HG03064 (cell line): ENCODE results near the gene PCSK5.
"Not testable (repeated sequence)": the region's sequence is repeated elsewhere in the genome, so short reads cannot be mapped to it uniquely, and the experiment has no call there.

Experiments used
- ATAC-seq: cut with Tn5 transposase; IDR thresholded peaks from one replicate; pipeline ENCODE4 v1.9.1; 2021; ENCODE audit warnings: low read depth; ENCODE audit not compliant: unreplicated experiment

PCSK5 gene

DNA sequence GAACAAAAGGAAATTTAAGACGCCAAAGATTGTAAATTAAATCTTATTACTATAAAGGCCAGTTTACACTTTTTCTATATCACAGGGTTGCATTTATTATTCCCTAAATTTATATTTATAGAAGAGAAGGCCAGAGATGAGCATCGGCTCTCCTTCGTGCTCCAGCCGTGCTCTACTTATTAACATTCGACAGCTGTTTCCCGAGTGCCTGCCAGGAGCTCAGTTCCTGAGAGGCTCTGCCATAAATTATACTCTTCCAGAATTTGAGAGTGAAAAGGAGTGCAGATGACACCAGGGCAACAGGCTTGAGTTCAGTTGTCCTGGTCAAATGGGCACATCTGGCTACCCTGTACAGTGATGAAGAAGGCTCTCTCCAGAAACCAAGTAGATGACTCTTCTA, 70.1 kb downstream of the PCSK5 start:
- no peak for ATAC-seq

DNA sequence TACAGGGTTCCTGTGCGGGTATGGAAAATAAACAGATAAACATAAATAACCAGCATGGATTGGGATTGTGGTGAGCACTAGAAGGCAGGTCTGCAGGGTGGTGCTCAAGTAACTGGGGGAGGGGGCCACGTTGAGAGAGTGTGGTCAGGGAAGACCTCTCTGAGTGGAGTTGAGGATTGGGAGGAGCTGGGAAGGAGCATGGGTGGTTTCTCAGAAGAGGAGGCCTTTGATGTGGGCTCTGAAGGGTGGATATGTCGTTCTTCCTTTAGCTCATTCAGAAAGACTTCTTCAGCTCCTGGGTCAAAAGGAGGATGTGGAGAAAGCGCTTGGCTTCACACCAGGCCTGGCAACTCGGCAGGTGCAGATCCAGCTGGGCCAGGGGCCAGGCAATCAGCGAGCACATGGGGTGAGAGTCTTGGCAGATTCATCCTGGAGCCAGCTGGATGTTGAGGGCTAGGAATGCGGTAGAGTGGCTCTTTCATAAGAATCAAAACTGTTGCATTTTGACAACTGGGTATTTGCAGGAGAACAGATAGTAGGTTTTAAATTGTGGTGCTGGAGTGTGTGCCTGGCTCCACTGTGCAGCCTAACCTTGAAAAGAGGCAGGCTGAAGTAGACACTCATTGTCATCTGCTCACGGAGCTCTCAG, 71.7 kb downstream of the PCSK5 start:
- no peak for ATAC-seq

DNA sequence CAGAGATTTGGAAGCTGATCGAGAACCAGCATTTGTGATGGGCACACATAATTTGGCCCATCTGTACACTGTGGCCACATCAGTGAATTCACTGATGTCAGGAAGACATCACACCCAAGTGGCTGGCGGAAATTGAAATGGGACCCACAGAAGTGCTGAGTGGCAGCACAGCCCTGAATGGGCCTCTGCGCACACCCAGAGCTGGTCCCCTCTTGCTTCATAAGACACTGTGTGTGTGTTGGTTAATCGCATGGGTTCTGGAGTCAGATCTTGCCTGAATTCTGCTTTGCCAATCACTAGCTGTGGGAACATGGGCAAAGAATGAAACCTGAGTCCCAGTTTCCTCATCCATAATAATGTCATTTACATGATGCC, 72.2 kb downstream of the PCSK5 start:
- ATAC-seq, result no peak

DNA sequence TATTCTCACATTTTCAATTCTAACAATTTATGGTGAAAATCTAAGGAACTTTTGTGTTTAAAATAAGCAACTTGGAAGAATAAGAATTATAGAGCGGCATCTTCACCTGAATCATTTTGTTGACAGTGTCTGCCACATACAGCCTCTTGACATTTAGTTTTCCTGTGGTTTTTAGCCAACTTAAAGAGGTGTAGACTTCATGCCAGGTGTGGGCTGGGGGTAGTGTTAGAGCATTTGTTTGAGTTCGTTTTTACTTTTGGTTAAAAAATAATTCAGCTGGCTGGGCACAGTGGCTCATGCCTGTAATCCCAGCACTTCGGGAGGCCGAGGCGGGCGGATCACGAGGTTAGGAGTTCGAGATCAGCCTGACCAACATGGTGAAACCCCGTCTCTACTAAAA, 72.8 kb downstream of the PCSK5 start:
- not testable (repeated sequence) for ATAC-seq

DNA sequence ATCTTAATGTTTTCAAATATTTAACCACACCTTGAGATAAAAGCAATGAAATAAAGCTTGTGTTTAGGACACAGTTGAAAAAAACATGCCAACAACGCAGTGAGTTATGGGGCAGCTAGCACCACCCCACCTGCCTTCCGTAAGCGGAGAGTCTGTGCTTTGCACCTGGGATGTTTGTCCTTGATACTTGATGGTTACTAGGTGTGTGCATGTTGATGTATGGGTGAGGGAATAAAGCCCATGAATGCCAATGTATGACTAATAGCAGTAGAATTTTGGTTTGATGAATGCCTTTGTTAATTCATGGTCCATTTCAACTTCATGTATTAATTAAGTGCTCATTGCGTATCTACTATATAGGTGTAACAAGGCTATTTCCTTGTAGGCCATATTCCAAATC, 74.0 kb downstream of the PCSK5 start:
- ATAC-seq, result no peak

DNA sequence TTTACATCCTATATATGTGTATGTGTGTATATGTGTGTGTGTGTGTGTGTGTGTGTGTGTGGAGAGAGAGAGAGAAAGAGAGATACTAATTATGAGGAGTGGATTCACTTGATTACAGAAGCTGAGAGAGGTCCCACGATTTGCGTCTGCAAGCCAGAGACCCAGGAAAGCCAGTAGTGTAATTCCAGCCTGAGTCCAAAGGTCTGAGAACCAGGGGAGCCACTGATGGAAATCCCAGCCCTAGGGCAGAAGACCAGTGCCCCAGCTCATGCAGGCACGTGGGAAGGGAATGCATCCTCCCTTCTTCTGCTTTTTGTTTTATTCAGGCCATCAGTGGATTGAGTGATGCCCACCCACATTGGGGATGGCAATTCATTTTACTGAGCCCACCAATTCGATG, 74.8 kb downstream of the PCSK5 start:
- no peak for ATAC-seq

DNA sequence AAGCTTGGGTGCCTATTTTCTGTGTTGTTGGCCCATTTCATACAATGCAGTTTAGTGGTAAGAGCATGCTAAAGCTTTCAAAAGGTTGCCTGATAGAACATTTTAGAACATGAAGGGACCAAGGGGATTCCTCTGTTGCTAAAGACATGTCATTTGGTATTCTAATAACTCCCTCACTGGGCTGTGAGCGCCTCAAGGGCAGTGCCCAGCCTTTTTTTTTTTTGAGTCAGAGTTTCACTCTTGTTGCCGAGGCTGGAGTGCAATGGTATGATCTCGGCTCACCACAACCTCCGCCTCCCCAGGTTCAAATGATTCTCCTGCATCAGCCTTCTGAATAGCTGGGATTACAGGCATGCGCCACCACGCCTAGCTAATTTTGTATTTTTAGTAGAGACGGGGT, 77.1 kb downstream of the PCSK5 start:
- no peak for ATAC-seq

DNA sequence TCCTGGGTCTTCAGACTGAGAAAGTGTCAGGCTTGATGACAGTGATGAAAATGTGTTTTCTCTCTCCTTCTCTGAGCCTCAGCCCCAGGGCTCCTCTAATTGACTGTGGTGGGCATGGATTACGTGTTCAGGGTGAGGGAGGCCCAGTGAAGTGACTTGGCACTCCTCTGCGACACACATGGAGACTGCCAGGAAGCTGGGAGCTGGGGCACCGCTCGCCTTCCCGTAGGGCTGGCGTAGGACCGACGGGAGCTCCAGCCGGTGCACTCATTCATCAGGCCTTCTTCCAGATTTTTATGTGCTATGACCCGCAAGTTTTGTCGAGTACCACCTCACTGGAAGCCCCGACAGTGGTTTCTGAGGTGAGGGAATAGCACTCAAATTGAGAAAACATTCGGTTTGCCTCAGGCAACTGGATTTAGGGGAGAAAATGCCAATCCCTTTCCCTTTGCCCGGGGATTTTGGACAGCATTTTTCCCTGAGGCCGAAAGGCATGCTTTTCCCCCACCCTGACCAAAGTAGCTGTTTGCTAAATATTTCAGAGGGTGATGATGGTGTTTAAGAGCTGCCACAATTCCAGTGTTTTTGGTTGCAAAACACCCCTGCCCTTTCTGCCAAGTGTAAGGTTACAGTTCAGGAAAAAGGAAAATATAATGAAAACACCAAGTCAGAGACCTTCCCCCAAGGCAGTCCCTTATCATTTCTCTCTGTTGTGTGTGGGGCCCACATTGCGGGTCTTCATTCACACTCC, 83.7 kb downstream of the PCSK5 start:
- no peak for ATAC-seq

DNA sequence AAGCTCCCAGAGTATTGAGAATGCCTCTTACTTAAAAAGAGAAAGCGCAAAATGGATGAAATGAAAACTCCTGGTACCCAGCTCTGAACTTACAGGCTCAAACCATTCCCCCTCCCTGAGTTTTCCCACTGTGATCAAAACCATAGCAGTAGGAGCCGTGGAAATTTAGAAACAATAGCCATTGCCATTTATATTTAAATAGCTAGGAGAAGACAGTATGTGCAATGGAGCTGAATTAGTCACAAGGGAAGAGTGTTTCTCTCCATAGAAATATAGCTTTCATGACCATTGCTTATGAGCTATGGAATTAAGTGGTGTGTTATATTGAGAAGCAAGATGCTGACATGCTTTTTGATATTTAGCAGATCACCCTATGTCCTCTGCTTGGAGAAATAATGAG, 84.6 kb downstream of the PCSK5 start:
- no peak for ATAC-seq

DNA sequence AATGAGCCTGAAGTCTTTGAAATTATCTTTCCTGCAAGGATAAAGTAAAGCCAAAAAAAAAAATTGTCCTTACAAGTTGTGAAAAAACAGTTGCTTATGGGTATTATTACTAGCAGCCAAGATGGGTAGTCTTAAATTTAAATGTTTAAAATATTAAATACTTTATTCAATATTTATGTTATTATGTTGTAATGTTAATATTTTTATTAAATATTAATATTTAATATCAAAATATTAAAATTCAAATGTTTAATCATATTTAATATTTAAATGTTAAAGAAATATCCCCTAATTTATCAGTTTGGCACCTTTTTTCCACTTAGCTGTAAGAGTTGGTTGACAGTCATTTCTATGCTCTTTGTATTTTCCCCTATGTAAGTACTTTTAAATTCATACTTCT, 86.1 kb downstream of the PCSK5 start:
- ATAC-seq, result no peak

DNA sequence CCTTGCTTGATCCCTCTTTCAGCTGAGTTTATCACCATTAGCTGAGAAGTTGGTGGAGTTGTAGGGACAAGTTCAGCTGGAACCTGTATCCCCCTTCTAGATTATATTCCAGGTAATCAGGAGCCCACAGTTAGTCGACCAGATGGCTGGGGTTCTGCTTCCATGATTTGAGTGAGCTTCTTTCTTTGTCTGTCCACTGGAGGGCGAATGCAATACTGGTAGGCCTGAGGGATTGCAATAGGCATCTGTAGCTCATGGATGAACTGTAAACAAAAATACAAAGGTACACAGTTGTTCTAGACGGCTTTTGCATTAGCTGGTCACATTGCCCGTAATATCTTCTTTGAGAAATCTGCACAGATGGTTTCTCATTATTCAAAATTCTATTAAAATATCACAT, 88.9 kb downstream of the PCSK5 start:
- ATAC-seq, result no peak

DNA sequence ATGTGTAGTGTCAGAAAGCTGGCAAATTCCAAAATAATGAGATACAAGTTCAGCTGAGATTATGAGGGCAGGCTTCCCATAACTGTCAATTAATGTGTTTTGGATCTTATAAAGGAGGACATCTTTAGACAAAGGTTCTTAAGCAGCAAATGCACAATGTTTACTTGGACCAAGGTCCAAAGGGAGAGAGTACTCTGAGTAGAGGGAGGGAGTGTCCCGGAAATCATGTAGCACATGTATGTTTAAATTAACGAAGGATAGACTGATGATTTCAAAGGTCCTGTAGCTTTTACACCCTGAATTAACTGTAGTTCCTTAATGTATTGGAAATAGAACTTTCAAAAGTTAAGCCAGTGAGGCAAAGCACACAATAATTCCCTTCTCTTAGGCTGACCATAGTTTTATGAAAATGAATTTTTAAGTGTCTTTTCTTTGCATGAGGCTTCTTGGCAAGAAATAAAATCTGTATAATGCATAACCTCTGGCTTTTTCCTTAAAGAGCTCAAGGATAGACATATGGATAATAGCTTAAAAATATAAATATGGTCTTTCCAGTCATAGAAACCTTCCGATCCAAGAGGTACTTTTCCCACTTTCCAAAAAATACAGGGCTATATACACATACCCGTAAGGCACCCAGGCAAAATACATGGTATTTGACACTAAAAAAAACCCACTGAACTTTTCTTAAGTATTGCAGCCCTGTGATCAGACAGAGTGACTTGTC, 93.0 kb downstream of the PCSK5 start:
- no peak for ATAC-seq

DNA sequence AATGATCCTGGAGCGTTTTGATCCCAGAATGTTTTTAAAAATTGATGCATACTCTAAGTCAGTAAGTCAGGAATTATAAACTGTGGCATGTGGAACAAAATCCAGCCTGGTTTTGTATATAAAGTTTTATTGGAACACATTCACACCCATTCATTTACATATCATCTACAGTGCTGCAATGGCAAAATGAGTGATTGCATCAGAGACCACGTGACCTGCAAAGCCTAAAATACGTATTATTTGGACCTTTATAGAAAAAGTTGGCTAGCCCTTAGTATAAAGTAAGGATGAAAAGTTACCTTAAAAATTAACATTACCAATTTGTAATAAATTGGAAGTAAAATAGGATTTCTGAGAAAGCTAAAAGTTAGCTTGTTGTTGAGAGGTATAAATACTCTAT, 95.0 kb downstream of the PCSK5 start:
- no peak for ATAC-seq

DNA sequence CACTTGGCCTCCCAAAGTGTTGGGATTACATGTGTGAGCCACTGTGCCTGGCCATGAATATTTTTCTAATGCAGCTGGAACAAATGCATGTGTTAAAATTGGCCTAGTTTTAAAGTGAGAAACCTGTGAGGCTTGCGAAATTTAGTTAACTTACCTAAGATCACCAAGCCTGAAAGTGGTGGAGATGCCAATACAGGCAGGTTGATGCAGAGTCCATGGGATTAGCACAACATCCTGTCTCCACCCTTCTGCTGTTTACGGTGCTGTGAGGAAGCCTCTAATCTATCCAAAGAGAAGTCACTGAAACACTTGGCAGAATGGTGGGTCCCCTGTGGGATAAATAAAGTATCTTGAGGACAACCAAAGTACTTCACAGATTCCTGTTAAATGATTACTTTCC, 98.2 kb downstream of the PCSK5 start:
- ATAC-seq, result no peak

DNA sequence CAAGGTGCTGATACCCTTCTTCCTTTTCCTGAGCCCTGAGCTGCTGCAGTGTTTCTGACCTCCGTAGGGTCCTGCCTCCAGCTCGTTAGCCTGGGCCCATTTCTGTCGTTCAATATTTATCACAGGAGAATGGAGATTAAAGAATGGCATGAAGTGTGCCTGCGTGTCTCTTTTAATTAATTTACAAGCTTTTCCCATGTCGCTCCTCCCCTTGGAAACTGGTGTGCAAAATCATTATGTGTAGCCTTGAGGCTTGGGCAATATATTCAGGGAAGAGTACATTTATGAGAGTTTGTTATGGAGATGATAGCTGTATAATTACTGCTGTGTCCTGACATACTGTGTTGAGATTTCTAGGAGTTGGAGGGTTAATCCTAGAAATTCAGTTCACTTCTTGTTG, 99.7 kb downstream of the PCSK5 start:
- ATAC-seq, result no peak

DNA sequence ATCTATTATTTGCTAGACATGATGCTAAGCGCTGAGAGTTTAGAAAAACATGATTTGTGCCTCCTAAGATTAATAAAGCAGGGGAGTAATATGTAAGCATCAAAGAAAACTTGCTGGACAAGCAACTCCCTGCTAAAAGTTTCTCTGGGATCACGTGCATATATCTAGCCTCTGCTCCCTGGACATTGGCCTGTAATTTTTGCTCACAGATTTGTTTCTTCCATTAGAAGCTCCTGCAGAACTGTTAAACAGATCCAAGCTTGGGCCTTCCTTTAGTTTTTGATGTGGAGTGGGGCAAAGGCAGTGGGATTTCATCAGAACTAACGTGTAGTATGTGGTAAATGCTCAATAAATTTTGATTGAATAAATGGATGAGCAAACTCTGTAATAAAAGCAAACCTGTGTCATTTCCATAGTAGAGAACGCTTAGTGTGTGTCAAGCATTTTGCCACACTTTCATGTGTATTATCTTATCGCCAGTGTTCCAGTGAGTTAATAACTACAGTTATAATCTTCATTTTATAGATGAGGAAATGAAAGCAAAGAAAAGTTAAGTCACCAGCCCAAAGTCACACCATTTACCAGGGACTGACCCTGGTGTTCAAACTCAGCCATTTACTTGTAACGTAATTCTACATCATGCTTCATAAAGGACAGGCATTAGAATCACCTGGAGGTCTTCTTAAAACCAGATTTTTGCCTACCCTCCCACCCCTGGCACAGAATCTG, 100.3 kb downstream of the PCSK5 start:
- ATAC-seq, result no peak

DNA sequence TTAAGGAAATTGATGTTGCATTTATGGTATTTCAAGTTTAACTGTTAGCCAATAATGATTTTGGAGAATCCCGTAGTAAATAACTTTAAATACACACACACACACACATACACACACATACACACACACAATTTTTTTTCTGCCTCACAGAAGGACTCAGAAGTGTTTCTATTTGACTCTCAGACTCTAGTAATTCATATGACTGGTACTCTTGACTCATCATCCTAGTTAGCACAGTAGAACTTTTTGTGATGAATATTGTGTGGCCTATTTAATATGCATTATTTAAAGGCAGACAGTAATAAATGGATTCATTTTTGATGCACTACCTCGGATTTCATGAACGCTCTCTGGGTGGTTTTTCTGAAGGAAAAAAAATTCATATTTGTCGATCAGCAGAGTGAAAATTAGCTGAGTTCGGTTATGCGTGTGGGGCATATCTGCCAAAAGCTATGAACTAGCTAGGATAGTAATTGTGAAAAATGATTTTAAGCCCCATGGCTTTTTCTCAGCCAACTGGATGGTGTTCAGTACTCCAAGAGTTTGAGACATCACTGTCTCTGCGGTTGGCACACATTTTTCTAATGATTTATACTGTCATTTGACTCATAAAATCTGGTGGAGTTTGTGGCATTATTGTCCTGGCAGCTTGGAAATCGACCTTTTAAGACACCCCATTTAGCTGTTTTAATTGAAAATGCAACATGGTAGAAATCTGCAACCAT, 102.2 kb downstream of the PCSK5 start:
- ATAC-seq, result no peak

DNA sequence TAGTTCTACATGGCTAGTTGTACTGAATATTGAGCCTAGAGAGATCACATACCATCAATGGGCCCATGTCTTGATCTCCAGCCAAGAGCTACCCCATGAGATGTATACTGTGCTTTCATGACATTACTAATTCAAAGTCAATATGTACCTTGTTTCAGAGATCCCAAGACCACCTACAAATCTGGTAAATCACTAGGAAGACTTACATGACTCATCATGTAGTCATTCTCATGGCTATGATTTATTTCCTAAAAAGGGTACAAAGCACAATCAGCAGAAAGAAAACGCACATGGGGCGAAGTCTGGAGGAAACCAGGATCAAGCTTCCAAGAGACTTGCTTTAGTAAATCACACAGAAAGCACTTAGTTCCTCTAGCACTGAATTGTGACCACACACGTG, 103.0 kb downstream of the PCSK5 start:
- ATAC-seq, result no peak

DNA sequence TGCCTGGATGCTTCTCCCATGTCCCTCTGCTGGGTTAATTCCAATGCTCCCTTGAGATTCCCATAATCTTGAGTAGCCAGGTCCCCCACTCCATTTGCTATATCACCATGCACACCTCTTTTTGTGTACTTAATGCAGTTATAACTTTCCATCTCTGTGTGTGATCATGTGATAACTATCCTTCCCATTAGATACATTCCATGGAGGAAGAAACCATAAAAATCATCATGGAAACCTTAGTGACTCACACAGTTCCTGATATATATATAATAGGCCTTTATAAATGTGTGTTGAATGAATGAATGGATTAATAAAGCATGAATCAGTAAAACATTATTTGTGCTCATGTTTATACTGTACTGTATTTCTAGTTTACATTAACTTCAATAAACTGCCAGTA, 104.6 kb downstream of the PCSK5 start:
- ATAC-seq, result no peak

DNA sequence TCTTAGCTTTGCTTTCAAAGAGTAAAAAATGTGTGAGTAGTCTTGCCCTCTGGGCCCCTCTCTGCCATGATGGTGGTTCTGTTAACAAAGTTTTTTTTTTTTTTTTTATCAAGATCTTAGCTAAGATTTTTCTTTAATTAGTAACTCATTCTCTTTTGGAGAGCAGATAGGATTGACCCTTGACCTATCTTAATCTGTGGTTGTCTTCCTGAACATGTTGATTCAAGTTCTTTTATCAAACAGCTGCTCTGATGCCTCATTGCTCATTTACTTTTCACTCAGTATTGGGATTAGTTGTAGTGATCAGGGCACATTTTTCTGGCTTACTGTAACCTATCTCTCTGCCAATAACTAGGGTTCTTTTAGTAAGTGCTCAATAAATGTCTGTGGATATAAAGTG, 106.3 kb downstream of the PCSK5 start:
- no peak for ATAC-seq

DNA sequence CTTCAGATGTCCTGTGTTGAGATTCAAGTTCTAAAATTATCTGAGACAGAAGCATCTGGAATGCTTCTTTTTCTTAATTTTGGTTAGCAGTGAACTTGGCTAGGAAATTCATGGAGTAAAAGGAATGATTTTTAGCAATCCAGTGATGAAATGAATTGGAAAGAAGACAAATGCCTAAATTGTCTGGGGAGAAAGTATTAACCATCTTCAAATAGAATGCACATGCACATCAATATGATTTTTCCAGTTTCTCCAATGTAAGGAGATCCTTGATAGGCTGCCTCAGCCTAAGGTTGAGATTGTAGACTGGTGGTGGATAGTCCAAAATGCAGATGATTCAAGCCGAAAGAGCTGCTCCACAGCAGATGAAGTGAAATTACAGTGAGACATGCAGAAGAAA, 106.7 kb downstream of the PCSK5 start:
- ATAC-seq, result no peak
